HG02642 (cell line): ENCODE measurements around the gene ABCC11.
"Not testable (repeated sequence)": the region's sequence is repeated elsewhere in the genome, so short reads cannot be mapped to it uniquely, and the experiment has no call there.

Source experiments
- ATAC-seq: cut with Tn5 transposase; IDR thresholded peaks from one replicate; pipeline ENCODE4 v1.9.1; 2021; ENCODE audit warnings: mild to moderate bottlenecking; ENCODE audit not compliant: unreplicated experiment, poor library complexity

Gene ABCC11

GRCh38 chr16:48204825-48205151, 42.6 kb downstream of the ABCC11 start:
- ATAC-seq: no peak

GRCh38 chr16:48203974-48204824, 43.1 kb downstream of the ABCC11 start:
- no peak for ATAC-seq

GRCh38 chr16:48201515-48202201, 45.7 kb downstream of the ABCC11 start:
- no peak for ATAC-seq

GRCh38 chr16:48197294-48197693, 50.0 kb downstream of the ABCC11 start:
- ATAC-seq: no peak

GRCh38 chr16:48194828-48195556, 52.3 kb downstream of the ABCC11 start:
- no peak for ATAC-seq

- ATAC-seq: no peak
Observed at GRCh38 chr16:48193846-48194245, 53.5 kb downstream of the ABCC11 start.

- ATAC-seq: peak; percentile 82
Observed at GRCh38 chr16:48188449-48189102, 58.8 kb downstream of the ABCC11 start.

- ATAC-seq: no peak
Observed at GRCh38 chr16:48187779-48188178, 59.6 kb downstream of the ABCC11 start.

GRCh38 chr16:48184681-48185080, 62.7 kb downstream of the ABCC11 start:
- ATAC-seq: no peak

- no peak for ATAC-seq
Observed at GRCh38 chr16:48182979-48183537, 64.3 kb downstream of the ABCC11 start.

GRCh38 chr16:48181746-48182520, 65.4 kb downstream of the ABCC11 start:
- not testable (repeated sequence) for ATAC-seq

GRCh38 chr16:48180868-48181480, 66.4 kb downstream of the ABCC11 start:
- ATAC-seq: no peak

- ATAC-seq: no peak
Observed at GRCh38 chr16:48176635-48177408, 70.5 kb downstream of the ABCC11 start.

- no peak for ATAC-seq
Observed at GRCh38 chr16:48173889-48174288, 73.5 kb downstream of the ABCC11 start.

- ATAC-seq: no peak
Observed at GRCh38 chr16:48172682-48173081, 74.7 kb downstream of the ABCC11 start.

- no peak for ATAC-seq
Observed at GRCh38 chr16:48169896-48170295, 77.4 kb downstream of the ABCC11 start.

- ATAC-seq: no peak
Observed at GRCh38 chr16:48168075-48168474, 79.3 kb downstream of the ABCC11 start.

GRCh38 chr16:48166617-48167016, 80.7 kb downstream of the ABCC11 start:
- ATAC-seq: not testable (repeated sequence)
